HG03457 (cell line): ENCODE measurements around the gene VMP1.
"Not testable (repeated sequence)": the region's sequence is repeated elsewhere in the genome, so short reads cannot be mapped to it uniquely, and the experiment has no call there.

ENCODE experiments used
- ATAC-seq: cut with Tn5 transposase; IDR thresholded peaks from one replicate; pipeline ENCODE4 v1.9.1; 2021; ENCODE audit warnings: moderate number of reproducible peaks; ENCODE audit not compliant: unreplicated experiment

Gene VMP1

DNA sequence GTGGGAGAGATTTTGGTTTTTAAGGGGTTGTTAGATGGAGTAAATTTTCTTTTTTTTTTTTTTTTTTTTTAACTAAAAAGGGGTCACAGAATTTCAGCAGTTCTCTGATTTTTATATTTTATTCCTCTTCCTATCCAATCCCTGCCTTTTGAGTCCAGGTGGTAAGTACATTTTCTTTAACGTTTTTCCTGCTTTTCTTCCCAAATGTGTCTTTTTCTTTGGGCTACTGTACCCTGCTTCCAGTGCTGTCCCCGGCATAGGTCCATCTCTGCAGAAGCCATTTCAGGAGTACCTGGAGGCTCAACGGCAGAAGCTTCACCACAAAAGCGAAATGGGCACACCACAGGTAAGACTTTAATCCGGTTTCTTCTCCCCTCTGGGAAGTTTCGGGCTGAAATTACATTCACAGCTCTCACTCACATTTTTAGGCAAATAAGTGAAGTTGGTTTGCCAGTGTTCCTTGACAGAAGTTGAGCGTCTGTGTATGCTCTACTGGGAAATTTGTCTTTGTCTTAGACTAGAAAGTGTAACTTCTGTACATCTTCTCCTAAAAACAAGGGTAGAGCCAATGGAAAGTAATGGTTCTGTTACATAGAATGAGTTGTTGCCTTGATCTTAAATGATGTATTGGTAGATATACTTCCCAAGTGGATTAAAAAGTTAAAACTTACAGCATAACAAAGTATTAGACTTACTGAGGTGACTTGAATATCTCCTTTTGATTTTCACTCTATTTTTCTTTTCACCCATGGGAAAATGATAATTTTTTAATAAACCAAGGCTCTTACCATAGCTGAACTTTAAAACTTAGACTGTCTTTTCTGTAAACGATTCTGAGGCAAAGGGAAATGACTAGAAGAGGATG lies 130.8 kb downstream of the VMP1 start:
- ATAC-seq = no peak

DNA sequence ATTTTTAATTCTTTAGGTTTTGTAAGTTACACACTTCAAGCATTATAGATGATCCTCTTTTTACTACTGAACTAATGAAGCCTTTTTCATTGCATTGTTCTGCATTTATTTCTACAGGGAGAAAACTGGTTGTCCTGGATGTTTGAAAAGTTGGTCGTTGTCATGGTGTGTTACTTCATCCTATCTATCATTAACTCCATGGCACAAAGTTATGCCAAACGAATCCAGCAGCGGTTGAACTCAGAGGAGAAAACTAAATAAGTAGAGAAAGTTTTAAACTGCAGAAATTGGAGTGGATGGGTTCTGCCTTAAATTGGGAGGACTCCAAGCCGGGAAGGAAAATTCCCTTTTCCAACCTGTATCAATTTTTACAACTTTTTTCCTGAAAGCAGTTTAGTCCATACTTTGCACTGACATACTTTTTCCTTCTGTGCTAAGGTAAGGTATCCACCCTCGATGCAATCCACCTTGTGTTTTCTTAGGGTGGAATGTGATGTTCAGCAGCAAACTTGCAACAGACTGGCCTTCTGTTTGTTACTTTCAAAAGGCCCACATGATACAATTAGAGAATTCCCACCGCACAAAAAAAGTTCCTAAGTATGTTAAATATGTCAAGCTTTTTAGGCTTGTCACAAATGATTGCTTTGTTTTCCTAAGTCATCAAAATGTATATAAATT lies 132.3 kb downstream of the VMP1 start:
- no peak for ATAC-seq

DNA sequence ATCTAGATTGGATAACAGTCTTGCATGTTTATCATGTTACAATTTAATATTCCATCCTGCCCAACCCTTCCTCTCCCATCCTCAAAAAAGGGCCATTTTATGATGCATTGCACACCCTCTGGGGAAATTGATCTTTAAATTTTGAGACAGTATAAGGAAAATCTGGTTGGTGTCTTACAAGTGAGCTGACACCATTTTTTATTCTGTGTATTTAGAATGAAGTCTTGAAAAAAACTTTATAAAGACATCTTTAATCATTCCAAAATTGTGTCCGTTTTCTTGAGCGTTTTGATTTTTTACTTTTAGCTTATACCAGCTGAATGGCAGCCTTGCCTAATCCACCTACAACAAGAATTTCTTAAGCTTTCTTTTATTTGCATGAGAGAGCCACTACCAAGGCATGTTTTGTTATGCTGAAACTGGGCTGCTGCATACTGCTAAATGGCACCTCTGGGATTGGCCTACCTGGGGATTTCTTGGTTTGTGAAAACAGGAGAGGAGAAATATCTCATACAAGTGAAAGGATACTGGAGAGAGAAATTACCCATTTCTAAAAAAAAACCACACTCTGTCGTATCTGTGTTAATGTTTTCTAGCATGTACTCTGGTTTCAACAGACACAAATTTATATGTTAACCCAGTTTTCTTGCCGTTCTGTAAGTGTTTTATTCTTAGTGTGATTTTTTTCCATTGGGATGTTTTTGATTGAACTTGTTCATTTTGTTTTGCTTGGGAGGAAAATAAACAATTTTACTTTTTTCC lies 133.1 kb downstream of the VMP1 start:
- no peak for ATAC-seq

DNA sequence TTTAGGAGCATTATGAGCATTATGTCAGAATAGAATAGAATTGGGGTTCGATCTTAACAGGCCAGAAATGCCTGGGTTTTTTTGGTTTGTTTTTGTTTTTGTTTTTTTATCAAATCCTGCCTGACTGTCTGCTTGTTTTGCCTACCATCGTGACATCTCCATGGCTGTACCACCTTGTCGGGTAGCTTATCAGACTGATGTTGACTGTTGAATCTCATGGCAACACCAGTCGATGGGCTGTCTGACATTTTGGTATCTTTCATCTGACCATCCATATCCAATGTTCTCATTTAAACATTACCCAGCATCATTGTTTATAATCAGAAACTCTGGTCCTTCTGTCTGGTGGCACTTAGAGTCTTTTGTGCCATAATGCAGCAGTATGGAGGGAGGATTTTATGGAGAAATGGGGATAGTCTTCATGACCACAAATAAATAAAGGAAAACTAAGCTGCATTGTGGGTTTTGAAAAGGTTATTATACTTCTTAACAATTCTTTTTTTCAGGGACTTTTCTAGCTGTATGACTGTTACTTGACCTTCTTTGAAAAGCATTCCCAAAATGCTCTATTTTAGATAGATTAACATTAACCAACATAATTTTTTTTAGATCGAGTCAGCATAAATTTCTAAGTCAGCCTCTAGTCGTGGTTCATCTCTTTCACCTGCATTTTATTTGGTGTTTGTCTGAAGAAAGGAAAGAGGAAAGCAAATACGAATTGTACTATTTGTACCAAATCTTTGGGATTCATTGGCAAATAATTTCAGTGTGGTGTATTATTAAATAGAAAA lies 133.8 kb downstream of the VMP1 start:
- ATAC-seq = not testable (repeated sequence)

DNA sequence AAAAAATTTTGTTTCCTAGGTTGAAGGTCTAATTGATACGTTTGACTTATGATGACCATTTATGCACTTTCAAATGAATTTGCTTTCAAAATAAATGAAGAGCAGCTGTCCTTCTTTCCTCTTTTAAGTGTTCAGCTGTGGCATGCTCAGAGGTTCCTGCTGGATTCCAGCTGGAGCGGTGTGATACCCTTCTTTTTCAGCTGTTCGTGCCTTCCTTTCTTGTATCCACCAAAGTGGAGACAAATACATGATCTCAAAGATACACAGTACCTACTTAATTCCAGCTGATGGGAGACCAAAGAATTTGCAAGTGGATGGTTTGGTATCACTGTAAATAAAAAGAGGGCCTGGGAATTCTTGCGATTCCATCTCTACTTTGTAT lies 134.4 kb downstream of the VMP1 start:
- not testable (repeated sequence) for ATAC-seq

DNA sequence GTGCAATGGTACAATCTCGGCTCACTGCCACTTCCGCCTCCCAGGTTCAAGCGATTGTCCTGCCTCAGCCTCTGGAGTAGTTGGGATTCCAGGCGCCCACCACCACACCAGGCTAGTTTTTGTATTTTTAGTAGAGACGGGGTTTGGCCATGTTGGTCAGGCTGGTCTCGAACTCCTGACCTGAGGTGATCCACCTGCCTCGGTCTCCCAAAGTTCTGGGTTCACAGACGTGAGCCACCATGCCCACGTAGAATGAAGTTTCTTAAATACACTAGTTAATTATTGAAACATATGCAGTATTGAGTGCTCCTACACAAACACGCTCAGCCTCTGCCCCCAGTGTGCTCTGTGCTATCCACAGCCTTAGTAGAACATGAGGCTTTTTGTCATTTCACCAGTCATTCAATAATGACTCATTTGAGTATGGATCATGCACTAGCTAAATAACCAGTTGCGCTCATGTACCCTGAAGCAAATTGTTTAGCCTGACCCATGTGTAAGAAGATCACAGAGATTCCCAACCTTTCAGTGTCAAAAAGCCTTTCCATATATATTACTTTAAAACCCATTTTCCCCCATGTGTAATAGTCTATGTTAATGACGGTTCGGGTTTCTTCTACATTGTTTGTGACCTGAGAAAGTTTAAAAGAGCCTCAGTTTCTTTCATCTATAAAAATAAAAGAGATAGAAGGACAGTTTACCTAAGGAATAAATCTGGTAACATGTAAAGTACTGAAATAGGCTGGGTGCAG lies 135.6 kb downstream of the VMP1 start:
- peak; percentile 40 for ATAC-seq

DNA sequence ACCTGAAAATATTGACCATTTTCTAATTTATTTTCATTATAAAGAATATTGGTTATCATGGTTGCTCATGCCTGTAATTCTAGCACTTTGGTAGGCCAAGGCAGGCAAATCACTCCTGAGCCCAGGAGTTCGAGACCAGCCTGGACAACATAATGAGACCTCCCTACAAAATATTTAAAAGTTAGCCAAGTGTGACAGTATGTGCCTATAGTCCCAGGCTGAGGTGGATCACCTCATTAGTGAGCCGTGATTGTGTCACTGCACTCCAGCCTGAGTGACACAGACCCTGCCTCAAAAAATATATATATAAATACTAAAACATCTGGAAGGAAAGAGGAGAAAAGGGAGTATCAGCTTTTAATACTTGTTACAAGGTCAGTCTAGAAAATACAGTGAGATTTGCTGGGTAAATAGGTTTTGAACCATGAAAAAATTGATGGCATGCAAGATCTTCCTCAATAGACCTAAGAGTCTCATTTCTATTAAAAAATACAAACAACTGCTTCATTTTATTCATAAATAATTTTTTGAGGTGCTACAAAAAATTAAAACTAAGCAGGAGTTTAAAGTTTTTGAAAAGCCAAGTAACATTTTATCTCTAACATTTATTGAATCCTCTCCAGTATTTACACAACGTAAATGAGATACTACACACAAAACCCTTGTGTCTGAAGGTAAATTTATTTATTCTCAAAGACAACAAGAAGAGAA lies 137.6 kb downstream of the VMP1 start:
- no peak for ATAC-seq

DNA sequence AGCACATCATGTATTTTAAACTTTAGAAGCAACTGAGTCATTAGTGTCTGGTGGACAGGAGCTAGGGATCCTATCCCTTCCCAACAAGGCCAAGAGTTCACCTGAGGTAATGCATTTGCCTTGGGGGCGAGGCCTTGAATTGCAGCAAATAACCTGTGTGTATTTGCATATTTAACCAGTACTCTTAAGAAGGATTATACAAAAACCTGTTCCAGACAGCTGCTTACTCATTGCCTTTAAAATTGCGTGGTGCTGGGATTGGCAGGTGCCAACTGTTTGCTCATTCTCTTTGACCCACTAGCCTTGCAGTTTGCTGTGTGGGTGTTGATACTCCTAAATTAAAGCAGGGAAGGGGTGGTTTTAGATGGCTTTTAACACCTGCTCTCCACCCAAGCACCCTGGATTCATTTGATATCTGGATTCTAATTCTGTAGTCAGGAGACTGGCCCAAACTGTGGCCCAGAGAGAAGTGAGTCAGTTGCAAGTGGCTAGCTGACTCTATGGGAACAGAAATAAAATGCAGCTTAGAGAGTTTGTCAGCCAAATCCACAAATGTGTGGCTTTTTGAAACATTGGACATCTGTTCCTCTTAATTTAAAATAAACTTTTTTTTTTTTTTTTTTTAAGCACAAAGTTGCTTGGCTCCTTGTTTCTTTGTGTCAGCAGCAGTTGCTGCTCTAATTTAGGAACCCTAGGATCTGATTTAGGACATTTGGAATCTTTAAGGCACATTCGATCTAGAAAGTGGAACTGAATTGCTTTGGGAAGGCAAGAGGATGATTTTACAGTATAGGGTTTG lies 138.3 kb downstream of the VMP1 start:
- ATAC-seq = no peak

DNA sequence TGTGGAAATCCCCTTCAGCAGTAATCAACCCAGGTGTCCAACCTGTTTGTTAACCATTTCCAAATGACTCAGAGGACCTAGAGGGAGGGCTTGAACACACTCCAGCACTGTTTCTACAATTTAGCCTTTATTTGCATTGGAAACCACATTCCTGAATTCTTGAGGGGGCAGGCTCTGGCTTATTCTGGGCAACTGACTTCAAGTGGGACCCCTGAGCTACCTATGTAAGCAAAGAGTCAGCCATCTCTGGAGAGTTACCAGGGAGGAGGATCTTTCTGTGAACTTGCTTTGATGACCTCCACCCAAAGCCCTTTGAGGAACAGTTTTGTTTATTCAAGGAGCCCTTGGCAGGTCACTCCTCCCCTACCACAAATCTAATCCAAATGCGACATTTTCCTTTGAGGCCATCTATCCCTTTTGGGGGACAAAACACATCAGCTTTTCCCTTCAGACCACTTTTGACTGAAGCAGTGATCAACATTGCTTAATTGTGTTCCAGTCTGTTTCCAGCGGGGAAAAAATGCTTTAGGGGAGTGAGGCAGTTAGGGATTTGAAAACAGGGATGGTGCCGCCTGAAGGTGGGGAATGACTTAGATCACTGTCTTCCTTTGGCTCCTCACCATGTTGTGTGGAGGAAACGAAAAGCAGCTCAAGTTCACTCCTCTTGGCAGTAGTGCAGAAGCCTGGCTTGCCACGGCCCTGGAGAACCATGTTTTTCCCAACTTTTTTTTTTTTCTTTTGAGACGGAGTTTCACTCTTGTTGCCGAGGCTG lies 139.1 kb downstream of the VMP1 start:
- no peak for ATAC-seq

DNA sequence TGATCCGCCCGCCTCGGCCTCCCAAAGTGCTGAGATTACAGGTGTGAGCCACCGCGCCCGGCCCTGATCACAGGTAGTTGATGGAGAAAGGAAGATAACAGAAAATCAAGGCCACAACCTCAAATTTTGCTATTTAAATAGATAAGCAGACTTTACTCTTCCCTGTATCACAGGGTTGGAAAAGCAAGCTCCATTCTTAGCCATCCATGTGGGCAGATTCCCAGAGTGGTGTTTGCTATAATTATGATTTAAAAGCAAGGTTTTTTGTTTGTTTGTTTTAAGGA lies 140.9 kb downstream of the VMP1 start:
- no peak for ATAC-seq

DNA sequence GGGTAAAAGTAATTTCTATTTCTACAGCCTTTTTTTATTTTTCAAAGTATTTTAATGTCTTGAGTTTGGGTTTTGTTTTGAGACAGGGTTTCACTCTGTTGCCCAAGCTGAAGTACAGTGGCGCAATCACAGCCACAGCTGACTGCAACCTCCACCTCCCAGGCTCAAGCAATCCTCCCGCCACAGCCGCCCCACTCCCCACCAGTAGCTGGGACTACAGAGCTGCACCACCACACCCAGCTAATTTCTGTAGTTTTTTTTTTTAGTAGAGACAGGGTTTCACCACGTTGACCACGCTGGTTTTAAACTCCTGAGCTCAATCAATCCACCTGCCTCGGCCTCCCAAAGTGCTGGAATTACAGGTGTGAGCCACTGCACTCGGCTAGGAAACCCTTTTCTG lies 141.3 kb downstream of the VMP1 start:
- no peak for ATAC-seq

DNA sequence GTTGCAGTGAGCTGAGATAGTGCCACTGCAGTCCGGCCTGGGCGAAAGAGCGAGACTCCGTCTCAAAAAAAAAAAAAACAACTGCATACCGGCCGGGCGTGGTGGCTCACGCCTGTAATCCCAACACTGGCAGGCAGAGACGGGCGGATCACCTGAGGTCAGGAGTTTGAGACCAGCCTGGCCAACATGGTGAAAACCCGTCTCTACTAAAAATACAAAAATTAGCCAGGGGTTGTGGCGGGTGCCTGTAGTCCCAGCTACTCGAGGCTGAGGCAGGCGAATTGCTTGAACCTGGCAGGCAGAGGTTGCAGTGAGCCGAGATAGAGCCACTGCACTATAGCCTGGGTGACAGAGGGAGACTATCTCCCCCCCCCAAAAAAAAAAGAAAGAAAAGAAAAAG lies 142.9 kb downstream of the VMP1 start:
- not testable (repeated sequence) for ATAC-seq

DNA sequence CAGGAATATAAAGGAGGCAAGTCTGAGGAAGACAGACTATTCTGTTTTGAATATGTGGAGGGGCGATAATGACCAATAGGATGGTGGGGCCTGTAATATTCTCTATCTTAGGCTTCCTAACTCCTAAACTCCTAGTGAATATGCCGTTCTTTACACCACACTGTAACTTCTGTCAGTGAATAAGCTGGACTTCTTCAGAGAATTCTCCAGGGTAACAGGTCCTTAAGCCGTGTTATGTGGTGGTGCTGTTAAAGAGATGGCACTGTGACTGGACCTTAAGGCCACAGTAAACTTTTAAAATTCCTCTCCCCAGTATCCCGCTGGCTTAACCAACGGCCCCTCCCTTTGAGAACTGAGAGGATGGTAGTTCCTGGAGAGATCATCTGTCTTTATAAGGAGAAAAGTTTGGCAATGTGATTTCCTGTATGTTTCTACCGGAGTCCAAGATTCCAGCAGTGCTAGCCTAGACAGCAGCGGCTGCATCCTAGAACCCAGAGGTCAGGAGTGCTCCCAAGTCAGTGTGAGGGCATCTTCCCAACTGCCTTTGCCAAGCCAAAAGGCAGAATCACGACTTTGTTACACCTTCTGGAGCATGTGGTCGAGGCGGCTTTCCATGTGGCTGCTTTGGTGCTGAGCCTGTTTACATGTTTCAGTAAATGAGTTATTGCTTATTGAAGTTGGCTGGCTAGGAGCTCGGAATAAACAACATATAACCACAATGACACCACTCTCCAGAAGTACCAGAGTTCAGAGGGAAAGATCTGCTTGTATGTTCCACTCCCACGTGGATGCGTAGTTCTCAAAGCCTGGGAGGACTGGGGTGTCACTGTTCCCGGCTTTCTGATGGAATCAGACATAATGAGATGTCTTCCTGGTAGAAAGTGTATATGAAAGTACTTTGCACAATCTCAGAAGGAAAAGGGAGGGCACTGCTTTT lies 144.3 kb downstream of the VMP1 start:
- ATAC-seq = no peak

DNA sequence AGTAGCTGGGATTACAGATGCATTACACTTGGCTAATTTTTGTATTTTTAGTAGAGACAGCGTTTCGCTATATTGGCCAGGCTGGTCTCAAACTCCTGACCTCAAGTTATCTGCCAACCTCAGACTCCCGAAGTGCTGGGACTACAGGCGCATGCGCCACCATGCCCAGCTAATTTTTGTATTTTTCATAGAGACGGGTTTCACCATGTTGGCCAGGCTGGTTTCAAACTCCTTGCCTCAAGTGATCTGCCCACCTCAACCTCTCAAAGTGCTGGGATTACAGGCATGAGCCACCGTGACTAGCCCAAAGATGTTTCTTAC lies 145.4 kb downstream of the VMP1 start:
- ATAC-seq = not testable (repeated sequence)

DNA sequence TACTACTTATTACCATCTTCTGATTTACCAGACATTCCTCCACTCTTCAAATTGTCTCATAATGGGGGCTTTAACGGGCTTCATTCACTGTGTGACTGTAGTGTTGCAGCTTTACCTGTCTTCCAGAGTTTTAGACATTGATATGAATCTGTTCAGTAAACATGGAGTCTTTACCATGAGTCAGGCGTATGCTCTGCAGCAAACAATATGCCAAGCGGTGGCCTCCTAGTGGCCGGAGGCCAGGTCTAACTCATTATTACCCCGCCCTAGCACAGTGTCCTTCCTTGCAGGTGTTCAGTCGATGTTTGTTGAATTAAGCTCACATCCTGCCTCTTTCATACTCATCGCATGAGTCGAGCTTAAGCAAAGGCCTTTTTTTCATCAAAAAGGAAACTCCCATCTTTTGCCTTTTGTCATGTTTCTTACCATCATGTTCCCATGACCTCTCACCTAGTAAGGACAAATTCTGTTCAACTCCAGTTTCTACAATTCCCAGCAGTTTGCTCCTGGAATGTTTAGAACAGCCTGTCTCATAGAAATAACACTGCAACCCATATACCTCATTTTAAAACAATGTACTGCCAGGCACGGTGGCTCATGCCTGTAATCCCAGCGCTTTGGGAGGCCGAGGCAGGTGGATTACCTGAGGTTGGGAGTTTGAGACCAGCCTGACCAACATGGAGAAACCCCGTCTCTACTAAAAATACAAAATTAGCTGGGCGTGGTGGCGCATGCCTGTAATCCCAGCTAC lies 145.9 kb downstream of the VMP1 start:
- ATAC-seq = no peak

DNA sequence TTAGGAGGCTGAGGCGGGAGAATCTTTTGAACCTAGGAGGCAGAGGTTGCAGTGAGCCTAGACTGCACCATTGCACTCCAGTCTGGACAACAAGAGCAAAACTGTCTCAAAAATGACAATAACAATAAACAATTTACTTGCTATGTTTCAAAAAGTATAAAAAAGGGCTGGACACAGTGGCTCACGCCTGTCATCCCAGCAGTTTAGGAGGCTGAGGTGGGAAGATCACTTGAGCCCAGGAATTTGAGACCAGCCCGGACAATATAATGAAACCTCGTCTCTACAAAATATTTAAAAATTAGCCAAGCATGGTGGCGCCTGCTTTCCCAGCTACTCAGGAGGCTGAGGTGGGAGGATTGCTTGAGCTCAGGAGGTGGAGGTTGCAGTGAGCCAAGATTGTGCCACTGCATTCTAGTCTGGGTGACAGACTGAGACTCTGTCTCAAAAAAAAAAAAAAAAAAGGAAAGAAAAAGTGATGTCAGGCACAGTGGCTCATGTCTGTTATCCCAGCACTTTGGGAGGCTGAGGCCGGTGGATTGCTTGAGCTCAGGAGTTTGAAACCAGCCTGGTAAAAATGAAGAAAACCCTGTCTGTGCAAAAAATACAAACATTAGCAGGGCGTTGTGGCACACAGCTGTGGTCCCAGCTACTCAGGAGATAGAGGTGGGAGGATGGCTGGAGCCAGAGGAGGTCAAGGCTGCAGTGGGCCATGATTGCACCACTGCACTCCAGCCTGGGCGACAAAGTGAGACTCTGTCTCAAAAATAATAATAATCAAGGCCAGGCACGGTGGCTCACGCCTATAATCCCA lies 146.7 kb downstream of the VMP1 start:
- not testable (repeated sequence) for ATAC-seq
